Sigmoid colon (tissue), 4 donors: ENCODE results near the gene KIF19.

Experiments used
- CTCF ChIP-seq, 4 experiments: fragments of 450-650 bp in 3 of 4; fragments of 200-600 bp in 1 of 4; IDR thresholded peaks; one replicate each; pipeline ENCODE4 v1.5.1; 2016 to 2019; ENCODE audit warnings: antibody characterized with exemption in 4 of 4, mild to moderate bottlenecking in 3 of 4, moderate library complexity in 2 of 4
- EP300 ChIP-seq, 4 donors: sonication (generic); formaldehyde crosslinking; IDR thresholded peaks; one replicate each; pipeline ENCODE4 v1.6.1; 2017; ENCODE audit warnings: antibody characterized with exemption in 4 of 4
- POLR2A ChIP-seq, 2 donors: fragments of 450-650 bp; IDR thresholded peaks; one replicate each; pipeline ENCODE4 v1.6.1; 2016; ENCODE audit warnings: antibody characterized with exemption in 2 of 2, mild to moderate bottlenecking in 2 of 2, moderate library complexity in 2 of 2
- POLR2AphosphoS5 ChIP-seq, 4 donors: sonication (generic); formaldehyde crosslinking; IDR thresholded peaks; one replicate each; pipeline ENCODE4 v1.6.1; 2017; ENCODE audit warnings: antibody characterized with exemption in 4 of 4

GRCh38 chr17:74329378-74329777, 3.4 kb downstream of the KIF19 start:
- TF ChIP-seq CTCF (IDR thresholded peaks at IDR 0.05) (no peak), POLR2AphosphoS5 (IDR thresholded peaks at IDR 0.05) (no peak), EP300 (IDR thresholded peaks at IDR 0.05) (no peak), POLR2A (IDR thresholded peaks at IDR 0.05) (no peak)
